ENCODE data around the gene IL1RL1.
A peak's percentile ranks its signal among the peaks of the same experiment; 100 is the strongest.
"Not testable (repeated sequence)": the region's sequence is repeated elsewhere in the genome, so short reads cannot be mapped to it uniquely, and the experiment has no call there.

The IL1RL1 gene

DNA sequence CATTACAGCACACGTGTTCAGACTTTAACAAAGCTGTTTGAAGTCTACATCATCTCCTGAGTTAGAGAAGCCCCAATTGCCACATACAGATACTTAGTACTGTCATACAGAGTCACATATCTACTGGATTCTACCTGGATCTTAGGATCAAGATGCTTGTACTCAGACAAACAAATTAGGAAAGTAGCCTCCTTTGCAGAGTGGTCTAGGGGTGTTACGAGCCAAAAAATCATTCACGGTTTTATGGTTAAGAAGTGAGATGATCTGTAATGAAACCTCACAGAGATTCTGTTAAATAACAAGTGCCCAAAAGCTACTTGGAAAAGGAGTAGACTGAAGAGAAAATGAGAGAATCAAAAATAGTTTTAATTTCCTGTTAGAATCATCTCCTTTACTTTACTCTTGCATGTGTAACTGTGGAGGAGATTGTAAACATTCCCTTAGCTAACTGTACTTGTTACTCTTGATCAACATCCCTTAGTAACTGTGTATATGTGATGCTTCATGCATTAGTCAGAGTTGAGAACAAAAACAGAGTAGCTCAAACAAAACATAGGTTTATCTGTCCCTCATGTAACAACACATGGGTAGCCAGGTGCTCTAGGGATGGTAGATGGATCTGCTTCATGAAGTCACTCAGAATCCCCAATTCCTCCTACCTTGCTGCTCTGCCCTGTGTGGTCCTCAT lies 16.4 kb upstream of the IL1RL1 start:
- DNase-seq: no peak

DNA sequence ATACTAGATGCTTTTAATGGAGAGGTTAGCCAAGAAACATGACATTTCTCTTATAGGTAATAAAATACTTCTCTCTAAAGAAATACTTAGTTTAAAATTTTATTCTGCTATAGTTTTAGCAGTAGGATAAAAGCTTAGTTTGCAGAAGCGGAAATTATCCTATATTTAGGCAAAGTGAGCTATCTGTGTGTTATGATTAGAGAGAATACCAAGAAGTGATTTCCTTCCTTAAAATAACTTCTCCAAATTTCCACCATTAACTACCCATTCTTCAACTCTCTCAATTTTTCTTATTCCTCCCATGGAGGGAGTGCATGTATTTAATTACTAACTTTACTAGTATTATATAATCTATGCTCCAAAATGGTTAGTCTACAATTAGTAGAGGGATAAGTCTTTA lies 15.8 kb upstream of the IL1RL1 start:
- no peak for DNase-seq

DNA sequence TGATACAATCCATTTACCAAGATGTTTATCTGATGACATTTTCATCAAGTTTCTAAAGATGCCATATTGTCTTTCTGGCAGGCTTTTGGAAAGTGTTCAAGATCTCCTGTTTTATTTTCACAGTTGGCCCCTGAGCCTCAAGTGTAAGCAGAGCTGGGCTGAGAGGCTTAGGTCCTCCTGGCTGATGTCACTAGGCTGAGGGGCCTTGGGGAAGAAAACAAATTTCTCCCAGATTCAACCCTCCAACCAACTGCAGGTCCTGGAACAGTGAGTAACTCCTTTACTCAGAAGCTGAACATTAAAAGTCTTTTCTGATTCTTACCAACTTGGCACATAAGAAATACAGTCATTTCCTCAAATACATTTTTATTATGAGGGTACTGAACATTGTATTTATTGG lies 14.9 kb upstream of the IL1RL1 start:
- no peak for DNase-seq

- no peak for DNase-seq
Measured at GRCh38 chr2:102297891-102298290, 13.5 kb upstream of the IL1RL1 start.

DNA sequence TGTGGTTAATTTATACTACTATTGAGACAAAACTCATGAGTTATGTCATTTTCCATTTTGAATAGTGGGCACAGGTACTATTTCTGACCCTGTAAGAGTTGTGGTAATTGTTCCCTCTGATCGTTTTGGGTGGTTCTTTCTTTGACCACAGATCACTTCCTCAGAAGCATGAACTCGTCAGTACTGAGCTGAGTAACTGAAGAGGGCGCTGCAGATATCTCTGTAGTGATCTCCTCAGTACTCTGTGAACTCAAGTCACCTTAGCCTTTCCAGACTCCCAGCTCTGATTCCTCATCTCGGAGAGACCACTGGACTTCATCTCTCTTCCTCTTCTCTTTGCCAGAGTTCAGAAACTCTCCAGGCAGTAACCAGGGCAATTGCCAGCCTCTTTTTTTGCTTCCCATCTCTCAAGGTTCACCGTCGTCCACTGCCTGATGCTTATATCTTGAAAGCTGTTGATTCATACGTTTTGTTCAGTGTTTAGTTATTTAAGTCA lies 9.4 kb upstream of the IL1RL1 start:
- DNase-seq: peak in 1 of 2 experiments; percentile 15

DNA sequence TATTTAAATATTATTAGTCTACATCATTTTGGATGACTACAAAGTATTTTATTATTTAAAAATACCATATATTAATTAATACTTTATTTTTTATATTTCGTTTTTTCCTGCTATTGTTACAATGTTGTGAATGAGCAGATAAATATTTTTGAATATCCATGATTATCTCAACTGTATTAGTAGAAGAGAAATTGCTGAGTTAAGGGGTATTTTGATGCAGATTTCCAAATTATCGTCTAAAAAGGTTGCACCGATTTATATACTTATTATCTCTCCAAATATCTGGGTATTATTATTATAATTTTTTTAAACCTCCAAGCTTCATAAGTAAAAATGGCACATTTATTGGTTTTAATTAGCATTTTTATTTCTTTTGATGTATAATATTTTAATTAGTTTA lies 8.9 kb upstream of the IL1RL1 start:
- no peak for DNase-seq

DNA sequence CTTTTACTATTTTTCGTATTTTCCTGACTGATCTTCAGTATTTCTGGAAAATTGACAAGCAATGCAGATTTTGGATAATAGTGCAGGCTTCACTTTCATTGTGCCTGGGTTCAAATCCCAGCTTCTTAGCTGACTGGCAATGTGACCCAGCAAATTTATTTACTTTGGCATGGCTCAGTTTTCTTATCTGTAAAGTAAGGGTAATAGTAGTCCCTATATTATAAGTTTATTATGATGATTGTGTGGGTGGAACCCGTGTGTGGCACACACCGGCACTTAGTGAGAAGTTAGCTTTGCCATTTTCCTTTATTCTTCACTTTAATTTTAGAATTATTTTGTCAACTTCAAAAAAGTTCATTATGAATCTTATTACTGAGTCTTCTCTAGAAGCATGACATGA lies 7.8 kb upstream of the IL1RL1 start:
- DNase-seq: no peak

DNA sequence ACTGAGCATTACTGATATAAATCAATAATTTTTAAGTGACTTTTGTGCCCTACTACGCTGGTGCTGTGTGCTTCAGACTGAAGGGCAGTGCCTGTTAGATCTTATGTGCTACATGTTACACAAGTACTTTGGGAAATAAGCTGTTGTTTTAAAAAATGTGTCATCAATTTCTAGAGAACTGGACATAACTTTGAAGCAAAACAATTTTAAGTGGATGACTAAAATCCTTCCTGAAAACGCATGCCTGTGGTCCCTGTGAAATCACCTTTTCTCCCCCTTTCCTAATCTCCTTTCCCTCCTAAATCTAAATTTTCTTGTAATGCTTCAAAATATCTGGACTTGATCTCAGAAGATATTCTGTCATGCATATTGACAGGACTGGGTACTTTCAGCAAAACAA lies 7.1 kb upstream of the IL1RL1 start:
- DNase-seq: no peak

DNA sequence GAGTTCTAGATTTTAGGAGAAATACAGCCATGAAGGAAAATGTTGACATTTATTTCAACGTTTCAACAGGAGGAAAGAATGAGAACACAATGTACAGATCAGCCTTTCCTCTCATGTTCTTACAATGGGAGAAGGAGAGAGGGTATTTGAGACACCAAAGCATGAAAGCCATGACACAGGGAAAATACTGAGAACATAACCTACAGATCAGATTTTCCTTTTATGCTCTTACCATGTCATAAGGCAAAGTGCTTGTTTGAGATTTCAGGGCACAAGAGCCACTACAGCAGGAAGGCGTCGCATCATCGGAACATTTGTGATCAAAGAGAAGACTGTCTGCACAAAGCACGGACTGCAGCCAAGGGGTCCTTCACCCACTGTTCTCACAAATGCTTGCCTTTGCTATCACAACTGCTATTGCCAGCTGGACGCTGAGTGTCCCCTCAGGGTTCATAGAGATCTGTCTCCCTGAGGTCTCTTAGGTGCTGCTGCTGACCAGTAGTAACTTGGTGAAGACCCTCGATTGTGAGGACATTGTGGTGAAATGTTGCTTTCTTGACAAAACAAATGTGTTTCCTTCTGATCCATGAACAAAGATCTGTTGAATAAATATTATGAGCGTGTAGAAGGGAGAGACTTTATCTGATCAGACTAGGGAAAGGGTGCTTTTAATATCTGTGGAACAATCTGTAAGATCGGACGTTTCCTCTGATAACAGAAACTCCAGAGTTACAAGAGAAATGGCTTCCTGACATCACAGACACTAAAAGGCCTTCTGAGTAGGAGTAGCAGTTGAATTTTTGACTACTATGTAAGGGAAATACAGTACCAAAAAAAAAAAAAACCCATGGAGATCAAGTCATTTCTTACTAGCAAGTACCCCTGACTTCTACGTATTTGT lies 6.4 kb upstream of the IL1RL1 start:
- no peak for DNase-seq

- no peak for DNase-seq
Measured at GRCh38 chr2:102306125-102306524, 5.2 kb upstream of the IL1RL1 start.

DNA sequence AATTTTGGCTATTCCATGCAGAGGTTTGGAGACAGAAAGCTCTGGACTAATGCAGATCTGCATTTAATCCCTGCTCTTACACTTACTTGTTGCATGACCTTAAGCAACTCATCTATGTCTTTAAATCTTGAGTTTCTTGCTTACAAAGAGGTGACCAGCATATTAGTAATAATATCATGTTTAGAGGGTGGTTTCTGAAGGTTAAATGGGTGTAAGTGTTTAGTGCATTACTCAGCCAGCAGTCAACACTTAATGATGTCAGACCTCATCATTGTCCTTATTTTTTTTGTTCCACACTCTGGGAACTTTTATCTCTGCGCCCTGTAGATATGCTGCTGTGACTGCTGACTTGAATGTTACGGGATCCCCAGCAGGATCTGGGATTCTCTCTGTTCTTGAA lies 1.7 kb downstream of the IL1RL1 start:
- no peak for DNase-seq

GRCh38 chr2:102313471-102313870 lies 2.1 kb downstream of the IL1RL1 start:
- no peak for DNase-seq

GRCh38 chr2:102313950-102314349 lies 2.6 kb downstream of the IL1RL1 start:
- no peak for DNase-seq

GRCh38 chr2:102315921-102316320 lies 4.6 kb downstream of the IL1RL1 start:
- no peak for DNase-seq

DNA sequence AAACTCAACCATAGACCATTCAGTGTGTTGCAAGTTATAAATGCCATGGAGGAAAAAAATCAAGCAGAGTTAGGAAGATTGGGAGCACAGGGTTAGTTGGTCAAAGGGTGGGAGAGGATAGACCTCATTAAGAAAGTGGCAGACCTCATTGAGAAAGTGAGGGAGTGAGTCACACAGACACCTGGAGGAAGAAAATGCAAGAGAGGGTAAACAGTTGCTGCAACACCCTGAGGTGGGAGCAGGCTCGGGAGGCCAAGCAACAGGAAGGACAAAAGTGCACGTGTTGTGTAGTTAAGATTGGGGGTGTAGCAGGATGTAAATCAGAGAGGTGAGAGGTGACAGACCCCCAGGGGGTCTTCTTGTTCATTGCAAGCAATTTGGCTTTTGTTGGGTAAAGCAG lies 6.4 kb downstream of the IL1RL1 start:
- no peak for DNase-seq

DNA sequence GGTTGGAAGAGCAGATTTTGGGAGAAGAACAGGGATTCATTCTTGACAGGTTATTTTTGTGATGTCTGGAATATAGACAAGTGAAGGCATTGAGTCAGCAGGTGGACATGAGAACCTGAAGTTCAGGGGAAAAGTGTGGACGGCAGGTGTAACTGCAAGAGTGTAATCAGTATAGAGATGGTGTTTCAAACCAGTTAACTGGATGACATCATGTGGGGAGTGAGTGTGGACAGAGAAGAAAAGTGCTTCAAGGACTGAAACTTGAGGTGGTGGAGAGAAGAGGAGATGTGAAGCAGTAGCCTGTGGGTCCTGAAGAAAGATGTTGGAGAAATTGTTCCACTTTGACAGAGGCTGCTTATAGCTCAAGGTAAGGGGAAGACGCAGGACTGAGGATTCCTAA lies 7.1 kb downstream of the IL1RL1 start:
- no peak for DNase-seq

DNA sequence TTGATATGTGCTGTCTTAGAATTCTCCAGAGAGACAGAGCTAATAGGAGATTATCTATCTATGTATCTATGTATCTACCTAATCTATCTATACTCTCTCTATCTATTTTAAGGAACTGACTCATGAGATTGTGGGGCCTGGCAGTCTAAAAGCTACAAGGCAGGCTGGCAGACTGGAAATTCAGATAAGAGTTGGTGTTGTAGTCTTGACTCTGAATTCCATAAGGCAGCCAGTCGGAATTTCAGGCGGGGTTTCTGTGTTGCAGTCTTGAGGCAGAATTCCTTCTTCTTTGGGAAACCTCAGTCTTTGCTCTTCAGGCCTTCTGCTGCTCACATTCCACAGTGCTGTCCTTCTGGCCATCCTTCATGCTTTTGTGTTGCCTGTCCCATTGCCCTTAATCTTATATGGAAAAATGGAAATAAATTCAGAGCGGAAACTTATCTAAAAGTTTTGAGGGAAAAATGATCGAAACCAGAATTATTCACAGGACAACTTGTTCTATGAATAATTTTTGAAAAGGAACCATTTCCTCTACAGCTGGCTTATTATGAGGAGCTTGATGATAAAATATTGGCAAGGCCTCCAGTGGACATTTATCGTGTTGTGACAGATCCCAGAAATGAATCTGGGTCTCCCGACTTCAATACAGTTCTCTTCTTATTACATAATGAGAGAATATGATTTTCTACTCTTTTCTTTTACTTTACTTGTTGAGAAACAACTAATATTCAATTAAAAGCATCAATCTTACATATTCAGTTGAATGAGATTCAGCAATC lies 10.8 kb downstream of the IL1RL1 start:
- no peak for DNase-seq

- not testable (repeated sequence) for DNase-seq
Measured at GRCh38 chr2:102324914-102325313, 13.6 kb downstream of the IL1RL1 start.

DNA sequence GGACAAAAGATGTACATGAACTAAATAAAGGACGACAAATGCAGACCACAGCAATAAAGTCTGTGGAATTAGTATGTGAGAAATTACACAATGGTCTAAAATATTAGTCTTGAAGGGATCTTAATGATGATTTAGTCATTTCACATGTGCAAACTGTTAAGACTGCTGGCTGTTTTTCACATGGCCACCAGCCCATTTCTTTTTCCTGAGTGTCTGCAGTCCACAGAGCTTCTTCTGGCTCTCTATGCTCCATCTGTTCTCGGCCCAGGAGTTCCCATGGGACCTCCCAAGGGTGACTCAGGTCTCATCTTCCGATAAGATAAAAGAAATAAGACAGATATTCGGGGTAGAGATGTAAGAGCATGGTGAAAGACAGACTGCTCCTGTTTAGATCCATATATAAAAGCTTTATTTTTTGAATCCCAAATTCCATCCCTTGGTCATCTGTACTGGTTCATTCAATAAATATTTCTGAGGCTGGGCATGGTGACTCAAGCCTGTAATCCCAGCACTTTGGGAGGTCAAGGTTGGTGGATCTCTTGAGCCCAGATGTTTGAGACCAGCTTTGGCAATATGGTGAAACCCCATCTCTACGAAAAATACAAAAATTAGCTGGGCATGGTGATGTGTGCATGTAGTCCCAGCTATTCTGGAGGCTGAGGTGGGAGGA lies 20.1 kb downstream of the IL1RL1 start:
- no peak for DNase-seq

GRCh38 chr2:102334486-102334885 lies 23.1 kb downstream of the IL1RL1 start:
- no peak for DNase-seq

DNA sequence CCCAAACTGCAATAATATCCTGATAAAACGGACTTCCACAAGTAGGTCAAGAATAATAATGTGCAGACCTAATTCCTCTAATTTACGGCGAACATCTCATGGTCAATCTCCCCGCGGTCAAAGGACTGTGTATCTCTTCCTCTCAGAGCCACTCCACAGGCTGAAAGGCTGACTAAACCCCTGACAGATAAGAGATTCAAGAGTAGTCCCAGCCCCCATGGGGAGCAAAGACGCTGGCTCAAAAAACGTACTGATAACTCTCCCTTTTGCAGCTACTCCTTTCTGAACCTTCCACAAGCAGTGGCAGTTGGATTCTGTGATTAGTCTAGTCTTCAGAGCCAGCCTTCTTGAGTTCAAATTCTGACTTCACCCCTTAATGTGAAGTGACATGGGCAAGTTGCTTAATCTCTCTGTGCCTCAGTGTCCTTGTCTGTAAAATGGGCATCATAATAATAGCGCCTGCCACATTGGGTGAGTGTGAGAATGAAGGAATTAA lies 24.6 kb downstream of the IL1RL1 start:
- DNase-seq: no peak

DNA sequence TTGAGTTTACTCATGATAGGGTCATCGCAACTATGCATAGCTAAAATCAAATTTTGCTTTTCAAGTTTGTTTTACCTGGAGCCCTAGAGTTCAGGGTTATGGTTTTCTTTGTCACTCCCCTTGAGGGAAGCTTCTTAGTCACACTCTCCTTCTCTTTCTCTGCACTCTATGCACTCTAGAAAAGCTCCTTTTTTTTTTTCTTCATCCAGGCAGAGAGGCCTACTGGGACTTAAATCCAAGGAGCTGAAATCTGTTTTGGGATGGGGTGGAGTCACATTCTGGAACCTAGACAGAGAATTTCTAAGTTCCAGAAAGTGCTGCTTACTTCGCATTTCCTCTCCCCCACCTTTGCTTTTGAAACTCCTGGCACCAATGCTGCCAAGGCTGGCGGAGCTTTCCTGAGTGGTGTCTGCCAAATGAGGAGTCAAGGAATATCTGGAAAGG lies 25.2 kb downstream of the IL1RL1 start:
- no peak for DNase-seq

DNA sequence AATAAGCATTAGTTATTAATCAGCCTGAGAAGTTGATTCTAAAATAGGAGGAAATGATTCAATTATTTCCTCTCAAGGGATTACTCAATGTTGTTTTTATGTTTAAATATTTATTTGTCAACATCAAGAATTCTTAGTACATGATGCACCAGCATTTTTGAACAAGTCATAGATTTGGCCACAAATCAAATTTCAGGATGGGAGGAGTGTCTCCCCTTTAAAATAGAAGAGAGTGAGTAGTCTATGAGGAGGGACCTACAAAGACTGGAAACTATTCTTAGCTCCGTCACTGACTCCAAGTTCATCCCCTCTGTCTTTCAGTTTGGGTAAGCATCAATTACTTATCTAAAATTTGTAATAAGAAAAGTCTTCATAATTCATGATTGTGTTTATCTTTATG lies 25.6 kb downstream of the IL1RL1 start:
- DNase-seq: no peak
